Measurements from ENCODE around the gene PPP1R3E. TPM values are rescaled to one million over a fixed set of nuclear protein-coding genes. Genes with fewer than 3 reads are reported as not detected.

The PPP1R3E gene
- polyA plus RNA-seq, 3 donors, result 0.81 to 16.7 (median 0.88) TPM

DNA sequence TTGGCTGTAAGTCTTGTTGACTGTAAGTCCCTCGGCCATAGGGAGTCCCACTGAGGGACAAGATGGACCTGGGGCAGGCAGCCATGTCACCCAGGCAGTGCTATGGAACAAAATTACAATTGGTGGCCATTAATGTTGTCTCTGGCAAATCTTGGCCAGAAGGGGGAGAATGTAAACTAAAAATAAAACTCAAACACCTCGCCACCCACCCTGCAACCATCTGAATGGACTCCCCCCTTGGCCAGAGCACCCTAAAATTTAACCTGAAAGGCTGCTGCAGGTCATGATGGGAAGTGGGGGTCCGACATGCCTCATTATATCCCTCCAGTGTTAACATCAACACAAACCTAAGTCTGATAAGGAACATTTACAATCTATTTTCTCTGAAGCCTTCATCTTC, 41.8 kb upstream of the PPP1R3E start:
- Mint-ChIP-seq H3K36me3 (no peaks in the 10 kb centered on the region), H3K27ac (no peak overlapping the region), H3K4me3 (no peak overlapping the region), H3K4me1 (no peaks in the 10 kb centered on the region), H3K27me3 (ENCODE audit: low read depth in 3 of 3) (peaks cover 1 to 13% (median 11%) of the 10 kb centered on the region in 3 donors), H3K9me3 (peaks cover 3 to 10% (median 7%) of the 10 kb centered on the region in 7 donors)
- no peak overlapping the region for H3K9ac ChIP-seq (ENCODE audit: insufficient read depth, low read length, poor library complexity, severe bottlenecking)
- H2AFZ ChIP-seq (ENCODE audit: insufficient read depth, low read depth, low read length, poor library complexity, severe bottlenecking), result no peak overlapping the region
- no peaks in the 10 kb centered on the region for H3K79me2 ChIP-seq (ENCODE audit: insufficient read depth, low read length)
- no peaks in the 10 kb centered on the region for H3K27me3 ChIP-seq (ENCODE audit: control insufficient read depth in 2 of 2, insufficient read depth in 2 of 2, low read length in 2 of 2)
- TF ChIP-seq CTCF (IDR thresholded peaks at IDR 0.05), result no peak
- no peak overlapping the region for H3K27ac ChIP-seq (ENCODE audit: low read depth in 1 of 2, low read length in 2 of 2)
- WGBS (ENCODE audit: insufficient coverage), result 75% methylated on average over 2 of the region's 3 CpGs
- no peak overlapping the region for H3K4me3 ChIP-seq (replicated peaks in 1 of 3; ENCODE audit: low read depth in 2 of 3, low read length in 3 of 3)
- H3K4me2 ChIP-seq (replicated peaks; ENCODE audit: extremely low read depth, low read length, poor library complexity, severe bottlenecking), result no peak overlapping the region
- intact Hi-C loops (cut with micrococcal nuclease), result no loop called here
- no peaks in the 10 kb centered on the region for H3K4me1 ChIP-seq (ENCODE audit: control insufficient read depth in 1 of 2, insufficient read depth in 2 of 2, low read length in 2 of 2)
- H3K36me3 ChIP-seq (replicated peaks in 1 of 2; ENCODE audit: control insufficient read depth in 1 of 2, insufficient read depth in 2 of 2, low read length in 2 of 2), result no peaks in the 10 kb centered on the region
- peaks cover 3 to 6% of the 10 kb centered on the region in 2 donors for H3K9me3 ChIP-seq (replicated peaks in 1 of 2; ENCODE audit: control insufficient read depth in 1 of 2, insufficient read depth in 1 of 2, low read length in 2 of 2)
- no peaks in the 10 kb centered on the region for H4K20me1 ChIP-seq (ENCODE audit: insufficient read depth, low read length)
- DNase-seq, result no peak

GRCh38 chr14:23339506-23340268, 37.0 kb upstream of the PPP1R3E start:
- no peak overlapping the region for H3K9ac ChIP-seq (ENCODE audit: insufficient read depth, low read length, poor library complexity, severe bottlenecking)
- no peak overlapping the region for H2AFZ ChIP-seq (ENCODE audit: insufficient read depth, low read depth, low read length, poor library complexity, severe bottlenecking)
- no peaks in the 10 kb centered on the region for H3K36me3 ChIP-seq (replicated peaks in 1 of 2; ENCODE audit: control insufficient read depth in 1 of 2, insufficient read depth in 2 of 2, low read length in 2 of 2)
- WGBS (ENCODE audit: insufficient coverage), result no CpG with 5 or more reads among the region's 1 CpG
- intact Hi-C loops (cut with micrococcal nuclease), result loop anchor here in 1 of 2 donors (10.0 kb wide), 1 partner anchor 75 kb away; no protein-coding TSS in a partner anchor
- Mint-ChIP-seq H3K4me1 (no peaks in the 10 kb centered on the region), H3K27ac (no peak overlapping the region), H3K36me3 (no peaks in the 10 kb centered on the region), H3K27me3 (ENCODE audit: low read depth in 3 of 3) (peaks cover 4 to 14% (median 13%) of the 10 kb centered on the region in 3 donors), H3K9me3 (peaks cover 5 to 16% (median 9%) of the 10 kb centered on the region in 7 donors), H3K4me3 (no peak overlapping the region)
- no peak overlapping the region for H3K4me2 ChIP-seq (replicated peaks; ENCODE audit: extremely low read depth, low read length, poor library complexity, severe bottlenecking)
- TF ChIP-seq CTCF (IDR thresholded peaks at IDR 0.05), result no peak
- no peaks in the 10 kb centered on the region for H4K20me1 ChIP-seq (ENCODE audit: insufficient read depth, low read length)
- no peak overlapping the region for H3K27ac ChIP-seq (ENCODE audit: low read depth in 1 of 2, low read length in 2 of 2)
- no peaks in the 10 kb centered on the region for H3K27me3 ChIP-seq (ENCODE audit: control insufficient read depth in 2 of 2, insufficient read depth in 2 of 2, low read length in 2 of 2)
- H3K4me3 ChIP-seq (replicated peaks in 1 of 3; ENCODE audit: low read depth in 2 of 3, low read length in 3 of 3), result no peak overlapping the region
- H3K79me2 ChIP-seq (ENCODE audit: insufficient read depth, low read length), result no peaks in the 10 kb centered on the region
- H3K9me3 ChIP-seq (replicated peaks in 1 of 2; ENCODE audit: control insufficient read depth in 1 of 2, insufficient read depth in 1 of 2, low read length in 2 of 2), result peaks cover 3 to 8% of the 10 kb centered on the region in 2 donors
- no peaks in the 10 kb centered on the region for H3K4me1 ChIP-seq (ENCODE audit: control insufficient read depth in 1 of 2, insufficient read depth in 2 of 2, low read length in 2 of 2)
- no peak for DNase-seq

Measured in CD14-positive monocyte (primary cell).